ENCODE results near the gene MAGI1.

Gene MAGI1

GRCh38 chr3:65605876-65606432 is 432.8 kb downstream of the MAGI1 start:
- DNase-seq, result no peak

GRCh38 chr3:65604863-65605526 is 433.7 kb downstream of the MAGI1 start:
- DNase-seq, result no peak

- DNase-seq, result no peak
Observed at GRCh38 chr3:65603631-65604030, 435.1 kb downstream of the MAGI1 start.

GRCh38 chr3:65600888-65601287 is 437.8 kb downstream of the MAGI1 start:
- DNase-seq, result no peak

- DNase-seq, result no peak
Observed at GRCh38 chr3:65597952-65598413, 440.7 kb downstream of the MAGI1 start.

GRCh38 chr3:65597226-65597951 is 441.3 kb downstream of the MAGI1 start:
- no peak for DNase-seq

- no peak for DNase-seq
Observed at GRCh38 chr3:65596571-65597225, 442.0 kb downstream of the MAGI1 start.

- no peak for DNase-seq
Observed at GRCh38 chr3:65596029-65596300, 442.8 kb downstream of the MAGI1 start.

- no peak for DNase-seq
Observed at GRCh38 chr3:65595222-65596028, 443.3 kb downstream of the MAGI1 start.

GRCh38 chr3:65593780-65594752 is 444.7 kb downstream of the MAGI1 start:
- DNase-seq, result no peak

- DNase-seq, result no peak
Observed at GRCh38 chr3:65591313-65591712, 447.4 kb downstream of the MAGI1 start.

GRCh38 chr3:65588884-65589283 is 449.8 kb downstream of the MAGI1 start:
- no peak for DNase-seq

- DNase-seq, result no peak
Observed at GRCh38 chr3:65587650-65588439, 450.9 kb downstream of the MAGI1 start.

- DNase-seq, result no peak
Observed at GRCh38 chr3:65584913-65585312, 453.8 kb downstream of the MAGI1 start.

- DNase-seq, result no peak
Observed at GRCh38 chr3:65584002-65584401, 454.7 kb downstream of the MAGI1 start.

GRCh38 chr3:65583188-65583587 is 455.5 kb downstream of the MAGI1 start:
- DNase-seq, result no peak

GRCh38 chr3:65582012-65582717 is 456.6 kb downstream of the MAGI1 start:
- DNase-seq, result no peak

- DNase-seq, result no peak
Observed at GRCh38 chr3:65581313-65581712, 457.4 kb downstream of the MAGI1 start.

GRCh38 chr3:65578861-65579260 is 459.9 kb downstream of the MAGI1 start:
- DNase-seq, result no peak

- no peak for DNase-seq
Observed at GRCh38 chr3:65577843-65578430, 460.8 kb downstream of the MAGI1 start.
